ENCODE data around the gene DDX18. TPM values are rescaled to one million over a fixed set of nuclear protein-coding genes. Genes with fewer than 3 reads are reported as not detected.

DDX18 gene
- total and polyA plus RNA-seq, 12 donors: 17.5 to 40.4 (median 29.3) TPM

DNA sequence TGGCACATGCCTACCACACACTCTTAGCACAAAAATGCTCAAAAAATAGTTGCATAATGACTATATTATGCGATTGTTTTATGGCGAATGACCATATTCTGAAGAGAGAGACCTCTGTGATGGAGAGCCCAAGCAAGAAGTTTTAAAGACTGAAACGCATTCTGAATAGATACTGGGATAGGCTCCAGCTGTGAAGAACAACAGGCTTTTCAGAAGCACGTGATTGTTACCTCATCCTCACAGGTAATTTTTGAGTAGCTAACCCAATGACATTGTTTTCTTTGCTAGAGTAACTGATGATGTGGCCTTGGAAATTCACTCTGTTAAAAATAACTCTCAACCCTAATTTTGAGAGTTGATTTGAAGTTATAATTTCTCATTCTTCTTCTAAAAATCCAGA is 2.0 kb upstream of the DDX18 start:
- Histone ChIP-seq H3K4me1 (peaks cover 5 to 32% (median 24%) of the 10 kb centered on the region in 9 donors), H3K4me3 (no peak overlapping the region), H3K36me3 (peaks cover 0 to 17% (median 0%) of the 10 kb centered on the region in 9 donors), H3K9me3 (peaks cover 0 to 3% (median 0%) of the 10 kb centered on the region in 11 donors), H3K27me3 (no peaks in the 10 kb centered on the region), H3K27ac (no peak overlapping the region)
- DNase-seq (no peak), ATAC-seq (no peak)
- intact Hi-C loops (cut with DNase I): loop anchor here in 2 of 10 donors (5.0 to 10.0 kb wide), 2 partner anchors 200 to 272 kb away; partner anchors contain the start of genes INSIG2 (in 2 of the 2) and CCDC93 (in 1 of the 2)
- TF ChIP-seq, protein P1, sequence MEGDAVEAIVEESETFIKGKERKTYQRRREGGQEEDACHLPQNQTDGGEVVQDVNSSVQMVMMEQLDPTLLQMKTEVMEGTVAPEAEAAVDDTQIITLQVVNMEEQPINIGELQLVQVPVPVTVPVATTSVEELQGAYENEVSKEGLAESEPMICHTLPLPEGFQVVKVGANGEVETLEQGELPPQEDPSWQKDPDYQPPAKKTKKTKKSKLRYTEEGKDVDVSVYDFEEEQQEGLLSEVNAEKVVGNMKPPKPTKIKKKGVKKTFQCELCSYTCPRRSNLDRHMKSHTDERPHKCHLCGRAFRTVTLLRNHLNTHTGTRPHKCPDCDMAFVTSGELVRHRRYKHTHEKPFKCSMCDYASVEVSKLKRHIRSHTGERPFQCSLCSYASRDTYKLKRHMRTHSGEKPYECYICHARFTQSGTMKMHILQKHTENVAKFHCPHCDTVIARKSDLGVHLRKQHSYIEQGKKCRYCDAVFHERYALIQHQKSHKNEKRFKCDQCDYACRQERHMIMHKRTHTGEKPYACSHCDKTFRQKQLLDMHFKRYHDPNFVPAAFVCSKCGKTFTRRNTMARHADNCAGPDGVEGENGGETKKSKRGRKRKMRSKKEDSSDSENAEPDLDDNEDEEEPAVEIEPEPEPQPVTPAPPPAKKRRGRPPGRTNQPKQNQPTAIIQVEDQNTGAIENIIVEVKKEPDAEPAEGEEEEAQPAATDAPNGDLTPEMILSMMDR (IDR thresholded peaks at IDR 0.05): no peak
- 61 to 63% methylated on average over 4 of the region's 4 CpGs for WGBS, 2 donors

DNA sequence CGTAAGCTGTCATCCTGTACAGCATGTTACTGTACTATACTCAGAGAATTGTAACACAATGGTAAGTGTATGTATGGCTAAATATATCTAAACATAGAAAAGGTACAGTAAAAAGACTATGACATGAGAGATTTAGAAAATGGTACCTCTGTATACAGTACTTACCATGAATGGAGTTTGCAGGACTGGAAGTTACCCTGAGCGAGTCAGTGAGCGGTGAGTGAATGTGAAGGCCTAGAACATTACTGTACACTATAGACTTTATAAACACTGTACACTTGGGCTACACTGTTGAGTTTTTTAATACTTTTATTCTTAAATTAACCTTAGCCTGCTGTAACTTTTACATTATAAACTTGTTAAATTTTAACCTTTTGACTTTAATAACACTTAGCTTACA is 1.5 kb downstream of the DDX18 start:
- Histone ChIP-seq H3K27ac (no peak overlapping the region), H3K27me3 (no peaks in the 10 kb centered on the region), H3K36me3 (peaks cover 0 to 52% (median 21%) of the 10 kb centered on the region in 9 donors), H3K9me3 (no peaks in the 10 kb centered on the region), H3K4me3 (peak overlapping the region in 5 of 10 donors; percentile 77 to 95 (median 84)), H3K4me1 (peaks cover 5 to 33% (median 24%) of the 10 kb centered on the region in 9 donors)
- TF ChIP-seq, protein P1 (IDR thresholded peaks at IDR 0.05): no peak
- 90 to 95% methylated on average over 3 of the region's 3 CpGs for WGBS, 2 donors
- DNase-seq (no peak), ATAC-seq (no peak)
- intact Hi-C loops (cut with DNase I): loop anchor here in 4 of 10 donors (5.0 to 10.0 kb wide), 2 partner anchors 186 to 269 kb away; partner anchors contain the start of gene INSIG2 (in 2 of the 4)

DNA sequence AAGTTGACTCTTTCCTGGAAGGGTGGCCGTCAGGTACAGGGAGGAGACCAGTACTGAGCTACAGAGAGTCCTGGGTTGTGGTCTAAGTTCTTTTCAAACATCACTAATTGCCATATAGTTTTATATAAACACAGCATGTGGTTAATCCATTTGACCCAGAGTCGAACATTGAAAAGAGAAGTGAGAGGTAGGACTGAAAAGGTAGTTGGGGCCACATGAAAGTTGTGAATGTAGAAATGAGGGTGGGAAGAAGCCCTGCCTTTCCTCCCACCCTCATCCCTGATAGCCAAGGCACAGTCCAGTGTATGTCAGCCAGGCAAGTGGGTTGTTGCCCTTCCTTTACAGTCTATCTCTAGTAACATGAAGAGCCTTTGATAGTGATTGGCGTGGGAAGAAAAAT is 4.4 kb downstream of the DDX18 start:
- no peak for ATAC-seq
- TF ChIP-seq, protein P1 (IDR thresholded peaks at IDR 0.05): no peak
- 91 to 95% methylated on average over 3 of the region's 3 CpGs for WGBS, 2 donors

DNA sequence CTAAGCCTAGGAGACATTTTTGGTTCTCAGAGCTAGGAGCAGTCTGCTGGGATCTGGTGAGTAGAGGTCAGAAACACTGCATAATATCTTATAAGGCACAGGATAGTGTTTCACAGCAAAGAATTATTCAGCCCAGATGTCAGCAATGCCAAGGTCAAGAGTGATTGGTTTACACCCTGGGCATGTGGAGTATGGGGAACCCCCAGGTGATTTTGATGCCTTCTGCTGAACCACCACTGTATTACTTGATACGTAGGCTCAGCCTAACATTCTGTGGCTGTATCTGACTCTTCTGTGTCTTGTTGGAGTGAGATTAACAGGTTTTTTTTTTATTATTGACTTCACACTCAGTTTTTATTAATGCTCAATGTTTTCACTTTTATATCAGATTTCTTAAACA is 6.0 kb downstream of the DDX18 start:
- Histone ChIP-seq H3K4me3 (no peak overlapping the region), H3K4me1 (peaks cover 5 to 21% (median 12%) of the 10 kb centered on the region in 9 donors), H3K27ac (no peak overlapping the region), H3K9me3 (no peaks in the 10 kb centered on the region), H3K36me3 (peaks cover 0 to 97% (median 57%) of the 10 kb centered on the region in 9 donors), H3K27me3 (no peaks in the 10 kb centered on the region)
- DNase-seq: no peak
- intact Hi-C loops (cut with DNase I): no loop called here
- no peak for ATAC-seq
- 89 to 91% methylated on average over 1 of the region's 1 CpG for WGBS, 2 donors
- TF ChIP-seq, protein P1 (IDR thresholded peaks at IDR 0.05): no peak

More for the DNA sequence above, 4.4 kb downstream of the DDX18 start:
- H3K27me3 ChIP-seq: no peaks in the 10 kb centered on the region
- H3K4me1 ChIP-seq: peaks cover 5 to 29% (median 22%) of the 10 kb centered on the region in 9 donors
- intact Hi-C loops (cut with DNase I): loop anchor here in 4 of 10 donors (5.0 to 10.0 kb wide), 2 partner anchors 183 to 266 kb away; partner anchors contain the start of gene INSIG2 (in 2 of the 4)
- DNase-seq: no peak
- H3K36me3 ChIP-seq: peaks cover 0 to 81% (median 45%) of the 10 kb centered on the region in 9 donors
- no peak overlapping the region for H3K4me3 ChIP-seq
- no peak overlapping the region for H3K27ac ChIP-seq
- H3K9me3 ChIP-seq: no peaks in the 10 kb centered on the region

Measured in heart right ventricle (tissue), 16 donors.